GM10847 (cell line): ENCODE measurements around the gene ZNF862.

ENCODE experiments used
- POLR2A ChIP-seq: IDR thresholded peaks from 2 replicates; pipeline ENCODE4 v1.6.1; 2011; ENCODE audit not compliant: insufficient read length; ENCODE audit errors: extremely low read depth

The ZNF862 gene

GRCh38 chr7:149873074-149873969, 35.1 kb downstream of the ZNF862 start, which contains the start of gene ATP6V0E2:
Gene ATP6V0E2, plus strand, starts transcription at chr7:149873969. Its CDS starts 97 bp downstream, at chr7:149874066.
- no peak for TF ChIP-seq POLR2A

DNA sequence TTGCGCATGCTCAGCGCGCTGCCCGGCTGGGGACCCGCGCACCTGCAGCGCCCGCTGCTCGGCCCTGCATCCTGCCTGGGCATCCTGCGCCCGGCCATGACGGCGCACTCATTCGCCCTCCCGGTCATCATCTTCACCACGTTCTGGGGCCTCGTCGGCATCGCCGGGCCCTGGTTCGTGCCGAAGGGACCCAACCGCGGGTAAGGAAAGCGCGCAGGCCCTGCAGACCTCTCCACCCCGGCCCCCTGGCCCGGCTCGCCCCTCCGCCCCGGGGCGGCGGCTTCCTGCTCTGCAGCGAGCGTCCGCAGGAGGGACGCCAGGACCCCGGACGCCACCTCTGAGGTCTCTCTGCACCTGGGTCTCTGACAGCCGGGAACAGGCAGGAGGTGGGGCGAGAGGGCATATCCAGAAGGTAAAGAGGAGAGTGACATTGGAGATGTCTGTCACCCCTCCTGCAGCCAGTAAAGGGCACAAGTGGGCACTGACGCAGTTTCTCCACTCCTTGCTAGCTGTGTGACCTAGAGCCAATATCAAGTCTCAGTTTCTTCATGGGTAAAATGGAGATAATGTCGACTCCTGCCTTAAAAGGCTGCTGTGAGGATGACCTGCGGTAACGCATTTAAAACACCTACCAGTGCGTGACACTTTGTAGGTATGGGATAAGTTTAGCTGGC, 35.9 kb downstream of the ZNF862 start:
- TF ChIP-seq POLR2A: peak; percentile 61

DNA sequence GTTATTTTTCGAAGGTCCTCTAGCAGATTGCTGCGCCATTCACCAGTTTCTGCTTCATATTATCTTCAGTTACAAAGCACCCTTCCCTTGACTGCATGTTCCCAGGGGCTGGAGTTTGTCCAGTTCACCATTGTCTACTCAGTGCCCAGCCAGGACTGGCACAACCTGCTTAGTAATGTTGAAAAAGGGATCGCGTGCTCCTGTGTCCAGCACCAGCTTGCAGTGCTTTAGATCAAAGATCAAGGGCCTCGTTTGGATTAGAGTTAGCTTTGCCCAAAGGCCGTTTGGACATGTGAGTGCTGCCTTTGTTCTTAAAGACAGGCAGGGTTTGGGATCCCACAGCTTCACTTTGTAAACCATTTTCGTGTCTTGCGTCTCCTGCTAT, 36.5 kb downstream of the ZNF862 start:
- no peak for TF ChIP-seq POLR2A

- TF ChIP-seq POLR2A: no peak
Measured at GRCh38 chr7:149875396-149875795, 37.2 kb downstream of the ZNF862 start.

DNA sequence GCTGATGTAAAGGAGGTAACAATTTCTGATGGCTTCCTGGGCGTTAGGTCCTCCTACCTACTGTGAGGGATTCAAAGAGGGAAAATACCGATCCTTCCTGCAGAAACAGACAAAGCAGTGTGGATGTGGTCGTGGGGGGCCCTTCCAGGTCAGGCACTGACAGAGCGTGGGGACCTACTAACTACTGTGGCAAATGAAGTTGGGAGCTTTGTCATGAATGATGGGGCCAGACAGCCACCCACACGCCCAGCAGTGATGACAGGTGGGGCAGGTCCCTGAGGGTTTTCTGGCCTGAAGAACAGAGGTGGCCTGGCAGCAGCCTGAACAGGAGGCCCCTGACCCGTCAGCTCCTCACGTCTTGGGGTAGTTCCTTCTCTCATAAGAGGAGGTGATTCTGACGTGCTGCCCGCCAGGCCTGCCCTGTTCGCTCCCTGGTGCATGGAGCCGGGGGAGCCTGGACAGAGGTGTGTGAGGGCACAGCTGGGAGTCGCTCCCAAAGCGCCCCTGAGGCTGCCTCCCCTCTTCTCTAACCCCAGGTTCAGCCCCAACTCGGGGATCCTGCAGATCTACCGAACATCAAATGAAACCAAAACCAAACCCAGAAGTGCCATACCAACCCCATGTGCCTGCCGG, 39.8 kb downstream of the ZNF862 start:
- no peak for TF ChIP-seq POLR2A

DNA sequence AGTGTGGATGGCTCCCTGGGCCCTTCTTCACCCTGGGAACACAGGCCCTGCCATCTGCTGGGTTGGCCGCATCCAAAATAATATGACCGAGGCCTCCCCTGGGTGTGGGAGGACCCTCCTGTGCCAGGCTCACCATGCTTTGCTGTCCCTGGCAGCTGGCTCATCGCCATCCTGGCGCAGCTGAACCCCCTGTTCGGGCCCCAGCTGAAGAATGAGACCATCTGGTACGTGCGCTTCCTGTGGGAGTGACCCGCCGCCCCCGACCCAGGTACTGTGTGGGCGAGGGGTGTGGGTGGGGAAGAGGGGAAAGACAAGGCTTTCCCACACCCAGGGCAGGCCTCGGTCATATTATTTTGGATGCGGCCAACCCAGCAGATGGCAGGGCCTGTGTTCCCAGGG, 40.3 kb downstream of the ZNF862 start:
- no peak for TF ChIP-seq POLR2A

- no peak for TF ChIP-seq POLR2A
Measured at GRCh38 chr7:149879271-149879743, 41.1 kb downstream of the ZNF862 start.

DNA sequence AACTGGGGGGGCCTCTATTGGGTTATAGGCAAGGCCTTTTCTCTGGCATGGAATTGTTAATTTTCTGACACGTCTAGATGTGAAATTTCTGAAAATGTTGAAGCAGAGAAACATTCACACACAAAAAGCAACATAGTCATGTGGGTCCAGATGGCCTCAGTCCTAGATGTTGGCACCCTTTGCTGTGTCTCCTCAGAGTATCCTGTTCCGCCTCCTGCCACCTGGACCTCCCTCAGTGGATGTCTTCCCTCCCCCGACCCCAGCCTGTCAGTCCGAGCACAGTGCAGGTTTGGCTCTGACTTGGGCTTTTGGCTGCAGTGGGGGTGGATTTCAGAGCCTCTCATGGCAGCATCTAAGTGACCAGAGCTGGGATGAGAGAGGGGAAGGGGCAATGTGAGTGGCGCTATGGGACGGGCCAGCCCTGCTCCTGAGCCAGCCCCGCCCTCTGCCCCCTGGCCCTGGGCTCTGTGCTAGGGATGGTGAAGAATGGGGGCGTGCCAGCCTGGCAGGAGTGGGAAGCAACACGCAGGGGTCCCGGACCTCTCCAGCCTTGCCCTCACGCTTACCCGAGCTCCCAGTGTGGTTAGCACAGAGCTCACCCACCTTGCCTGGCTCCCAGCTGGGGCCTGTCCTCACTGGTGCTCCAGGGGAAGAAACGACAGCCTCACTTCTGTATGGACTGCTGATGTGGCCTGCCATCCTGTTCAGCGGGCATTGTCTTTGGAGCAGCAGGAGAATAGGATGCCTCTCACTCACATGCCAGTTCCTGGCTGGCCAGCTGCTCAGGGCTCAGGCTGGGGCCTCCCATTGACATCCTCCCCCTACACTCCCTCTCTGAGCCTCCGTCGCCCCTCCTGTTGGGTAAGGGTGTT, 41.8 kb downstream of the ZNF862 start:
- no peak for TF ChIP-seq POLR2A

- no peak for TF ChIP-seq POLR2A
Measured at GRCh38 chr7:149880638-149881311, 42.6 kb downstream of the ZNF862 start.

GRCh38 chr7:149881328-149882247, 43.4 kb downstream of the ZNF862 start:
- TF ChIP-seq POLR2A: no peak

DNA sequence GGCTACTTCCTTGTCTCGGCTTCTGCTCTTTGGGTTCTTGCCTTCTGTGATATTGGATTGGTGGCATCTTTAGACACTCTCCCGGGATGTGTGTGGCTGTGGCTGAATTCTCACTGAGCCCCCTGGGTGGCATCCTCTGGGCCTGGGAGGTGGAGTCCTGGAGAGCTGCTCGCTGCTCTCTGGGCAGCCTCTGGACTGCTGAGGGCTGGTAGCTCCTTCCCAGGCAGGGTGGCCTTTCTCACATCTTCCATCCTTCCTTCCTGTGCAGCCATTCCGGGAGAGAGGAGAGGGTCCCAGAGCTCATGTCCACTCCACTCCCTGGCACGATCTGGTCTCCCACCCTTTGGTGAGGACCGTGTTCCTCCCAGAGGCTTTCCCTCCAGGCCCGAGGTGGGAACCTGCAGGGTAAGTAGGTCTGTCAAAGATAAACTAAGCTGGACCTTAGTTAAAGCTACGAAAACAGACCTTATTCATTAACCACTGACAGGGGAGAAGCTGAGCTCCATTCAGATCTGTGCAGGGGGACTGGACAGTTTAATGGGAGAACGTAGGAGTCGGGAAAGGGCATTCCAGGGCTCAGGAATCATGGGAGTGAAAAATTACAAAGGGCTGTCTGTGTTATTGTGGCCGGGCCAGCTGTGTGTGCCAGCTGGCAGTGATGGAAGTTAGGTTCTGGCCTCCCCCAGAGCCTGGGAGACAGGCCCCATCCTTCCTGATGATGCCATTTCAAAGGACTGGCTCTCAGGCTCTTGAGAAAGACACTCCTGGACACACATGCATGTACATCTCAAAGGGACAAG, 44.3 kb downstream of the ZNF862 start:
- no peak for TF ChIP-seq POLR2A

- no peak for TF ChIP-seq POLR2A
Measured at GRCh38 chr7:149883048-149883438, 44.9 kb downstream of the ZNF862 start.
